Measurements from ENCODE around the gene DNAJA4.

The DNAJA4 gene

GRCh38 chr15:78316283-78317083 lies 52.1 kb downstream of the DNAJA4 start:
- DNase-seq (ENCODE audit: low read depth) = no peak

- no peak for DNase-seq (ENCODE audit: low read depth)
Measured at GRCh38 chr15:78317145-78317836, 52.9 kb downstream of the DNAJA4 start.

GRCh38 chr15:78319588-78319987 lies 55.2 kb downstream of the DNAJA4 start:
- no peak for DNase-seq (ENCODE audit: low read depth)

- DNase-seq (ENCODE audit: low read depth) = no peak
Measured at GRCh38 chr15:78320183-78320582, 55.8 kb downstream of the DNAJA4 start.

- DNase-seq (ENCODE audit: low read depth) = no peak
Measured at GRCh38 chr15:78321041-78321570, 56.7 kb downstream of the DNAJA4 start.

GRCh38 chr15:78321786-78322185 lies 57.4 kb downstream of the DNAJA4 start:
- no peak for DNase-seq (ENCODE audit: low read depth)

- no peak for DNase-seq (ENCODE audit: low read depth)
Measured at GRCh38 chr15:78322243-78322642, 57.9 kb downstream of the DNAJA4 start.

- no peak for DNase-seq (ENCODE audit: low read depth)
Measured at GRCh38 chr15:78322724-78323521, 58.6 kb downstream of the DNAJA4 start.

- DNase-seq (ENCODE audit: low read depth) = no peak
Measured at GRCh38 chr15:78323693-78324092, 59.3 kb downstream of the DNAJA4 start.

GRCh38 chr15:78324144-78324543 lies 59.8 kb downstream of the DNAJA4 start:
- DNase-seq (ENCODE audit: low read depth) = no peak

GRCh38 chr15:78325092-78325843 lies 60.9 kb downstream of the DNAJA4 start:
- DNase-seq (ENCODE audit: low read depth) = no peak

- DNase-seq (ENCODE audit: low read depth) = no peak
Measured at GRCh38 chr15:78327466-78327865, 63.1 kb downstream of the DNAJA4 start.

- no peak for DNase-seq (ENCODE audit: low read depth)
Measured at GRCh38 chr15:78329625-78330024, 65.3 kb downstream of the DNAJA4 start.

Data from T-helper 22 cell (primary cell).